Measurements from ENCODE around the gene CNTLN.

DNA sequence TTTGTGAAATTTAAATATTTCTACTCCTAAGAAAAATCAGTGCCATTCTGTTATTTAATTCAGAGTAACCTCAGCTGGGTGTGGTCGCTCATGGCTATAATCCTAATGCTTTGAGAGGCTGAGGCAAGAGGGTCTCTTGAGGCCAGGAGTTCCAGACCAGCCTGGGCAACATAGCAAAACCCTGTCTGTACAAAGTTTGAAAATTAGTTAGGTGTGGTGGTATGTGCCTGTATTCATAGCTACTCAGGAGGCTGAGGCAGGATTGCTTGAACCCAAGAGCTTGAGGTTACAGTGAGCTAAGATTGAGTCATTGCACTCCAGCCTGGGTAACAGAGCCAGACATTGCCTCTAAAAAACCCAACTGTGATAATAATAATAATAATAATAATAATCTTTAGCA is 44.8 kb upstream of the CNTLN start:
- TF ChIP-seq CTCF (IDR thresholded peaks at IDR 0.05; ENCODE audit: insufficient read depth, low read length, poor library complexity, severe bottlenecking): no peak
- TF ChIP-seq EZH2phosphoT487 (conservative IDR thresholded peaks at IDR 0.05; ENCODE audit: low read length): no peak
